SH-SY5Y (cell line): ENCODE measurements around the gene ERCC2.

Source experiments
- GATA2 ChIP-seq: IDR thresholded peaks from 2 replicates; pipeline ENCODE4 v1.6.1; 2011; ENCODE audit warnings: mild to moderate bottlenecking, low read depth, low read length
- GATA3 ChIP-seq: IDR thresholded peaks from 2 replicates; pipeline ENCODE4 v1.6.1; 2011; ENCODE audit warnings: low read depth, mild to moderate bottlenecking, low read length, moderate library complexity

GRCh38 chr19:45376045-45376724 lies 5.8 kb upstream of the ERCC2 start:
- TF ChIP-seq GATA2 (no peak), GATA3 (no peak)
